ENCODE results near the gene ARHGEF4. TPM values are rescaled to one million over a fixed set of nuclear protein-coding genes. Genes with fewer than 3 reads are reported as not detected.

ARHGEF4 gene
- polyA plus RNA-seq, 3 donors = 0.05 TPM; not detected in 2

GRCh38 chr2:131063501-131064283 is 227.0 kb downstream of the ARHGEF4 start:
- Mint-ChIP-seq H3K4me3 (no peak overlapping the region), H3K27me3 (ENCODE audit: low read depth in 3 of 3) (no peaks in the 10 kb centered on the region), H3K27ac (peak overlapping the region in 1 of 7 donors; percentile 41), H3K4me1 (no peaks in the 10 kb centered on the region), H3K36me3 (peaks cover 57 to 90% of the 10 kb centered on the region in 2 donors), H3K9me3 (peaks cover 0 to 2% (median 0%) of the 10 kb centered on the region in 7 donors)
- Histone ChIP-seq H3K27ac (ENCODE audit: low read depth in 1 of 2, low read length in 2 of 2) (no peak overlapping the region), H3K9ac (ENCODE audit: insufficient read depth, low read length, poor library complexity, severe bottlenecking) (no peak overlapping the region), H3K27me3 (ENCODE audit: control insufficient read depth in 2 of 2, insufficient read depth in 2 of 2, low read length in 2 of 2) (no peaks in the 10 kb centered on the region), H3K79me2 (ENCODE audit: insufficient read depth, low read length) (peaks cover 96% of the 10 kb centered on the region), H3K4me2 (replicated peaks; ENCODE audit: extremely low read depth, low read length, poor library complexity, severe bottlenecking) (no peak overlapping the region), H3K4me3 (replicated peaks in 1 of 3; ENCODE audit: low read depth in 2 of 3, low read length in 3 of 3) (no peak overlapping the region), H3K4me1 (ENCODE audit: control insufficient read depth in 1 of 2, insufficient read depth in 2 of 2, low read length in 2 of 2) (no peaks in the 10 kb centered on the region), H2AFZ (ENCODE audit: insufficient read depth, low read depth, low read length, poor library complexity, severe bottlenecking) (no peak overlapping the region), H3K36me3 (replicated peaks in 1 of 2; ENCODE audit: control insufficient read depth in 1 of 2, insufficient read depth in 2 of 2, low read length in 2 of 2) (peaks cover 42 to 92% of the 10 kb centered on the region in 2 donors), H4K20me1 (ENCODE audit: insufficient read depth, low read length) (peaks cover 96% of the 10 kb centered on the region), H3K9me3 (replicated peaks in 1 of 2; ENCODE audit: control insufficient read depth in 1 of 2, insufficient read depth in 1 of 2, low read length in 2 of 2) (no peaks in the 10 kb centered on the region)
- DNase-seq = no peak
- 100% methylated on average over 4 of the region's 11 CpGs for WGBS (ENCODE audit: insufficient coverage)
- intact Hi-C loops (cut with micrococcal nuclease) = no loop called here
- TF ChIP-seq, protein P1, sequence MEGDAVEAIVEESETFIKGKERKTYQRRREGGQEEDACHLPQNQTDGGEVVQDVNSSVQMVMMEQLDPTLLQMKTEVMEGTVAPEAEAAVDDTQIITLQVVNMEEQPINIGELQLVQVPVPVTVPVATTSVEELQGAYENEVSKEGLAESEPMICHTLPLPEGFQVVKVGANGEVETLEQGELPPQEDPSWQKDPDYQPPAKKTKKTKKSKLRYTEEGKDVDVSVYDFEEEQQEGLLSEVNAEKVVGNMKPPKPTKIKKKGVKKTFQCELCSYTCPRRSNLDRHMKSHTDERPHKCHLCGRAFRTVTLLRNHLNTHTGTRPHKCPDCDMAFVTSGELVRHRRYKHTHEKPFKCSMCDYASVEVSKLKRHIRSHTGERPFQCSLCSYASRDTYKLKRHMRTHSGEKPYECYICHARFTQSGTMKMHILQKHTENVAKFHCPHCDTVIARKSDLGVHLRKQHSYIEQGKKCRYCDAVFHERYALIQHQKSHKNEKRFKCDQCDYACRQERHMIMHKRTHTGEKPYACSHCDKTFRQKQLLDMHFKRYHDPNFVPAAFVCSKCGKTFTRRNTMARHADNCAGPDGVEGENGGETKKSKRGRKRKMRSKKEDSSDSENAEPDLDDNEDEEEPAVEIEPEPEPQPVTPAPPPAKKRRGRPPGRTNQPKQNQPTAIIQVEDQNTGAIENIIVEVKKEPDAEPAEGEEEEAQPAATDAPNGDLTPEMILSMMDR (IDR thresholded peaks at IDR 0.05) = no peak

GRCh38 chr2:131064589-131065512 is 228.1 kb downstream of the ARHGEF4 start:
- Histone ChIP-seq H3K27ac (ENCODE audit: low read depth in 1 of 2, low read length in 2 of 2) (no peak overlapping the region), H3K27me3 (ENCODE audit: control insufficient read depth in 2 of 2, insufficient read depth in 2 of 2, low read length in 2 of 2) (no peaks in the 10 kb centered on the region), H3K4me1 (ENCODE audit: control insufficient read depth in 1 of 2, insufficient read depth in 2 of 2, low read length in 2 of 2) (no peaks in the 10 kb centered on the region), H3K36me3 (replicated peaks in 1 of 2; ENCODE audit: control insufficient read depth in 1 of 2, insufficient read depth in 2 of 2, low read length in 2 of 2) (peaks cover 43 to 92% of the 10 kb centered on the region in 2 donors), H3K4me3 (replicated peaks in 1 of 3; ENCODE audit: low read depth in 2 of 3, low read length in 3 of 3) (no peak overlapping the region), H2AFZ (ENCODE audit: insufficient read depth, low read depth, low read length, poor library complexity, severe bottlenecking) (no peak overlapping the region), H3K9me3 (replicated peaks in 1 of 2; ENCODE audit: control insufficient read depth in 1 of 2, insufficient read depth in 1 of 2, low read length in 2 of 2) (no peaks in the 10 kb centered on the region), H3K9ac (ENCODE audit: insufficient read depth, low read length, poor library complexity, severe bottlenecking) (no peak overlapping the region), H4K20me1 (ENCODE audit: insufficient read depth, low read length) (peaks cover 96% of the 10 kb centered on the region), H3K4me2 (replicated peaks; ENCODE audit: extremely low read depth, low read length, poor library complexity, severe bottlenecking) (no peak overlapping the region), H3K79me2 (ENCODE audit: insufficient read depth, low read length) (peaks cover 92% of the 10 kb centered on the region)
- WGBS (ENCODE audit: insufficient coverage) = no CpG with 5 or more reads among the region's 14 CpGs
- H3K27me3 Mint-ChIP-seq (ENCODE audit: low read depth in 3 of 3) = no peaks in the 10 kb centered on the region
- H3K36me3 Mint-ChIP-seq = peaks cover 57 to 90% of the 10 kb centered on the region in 2 donors
- no peaks in the 10 kb centered on the region for H3K4me1 Mint-ChIP-seq
- intact Hi-C loops (cut with micrococcal nuclease) = no loop called here
- no peak for DNase-seq
- H3K9me3 Mint-ChIP-seq = peaks cover 0 to 2% (median 0%) of the 10 kb centered on the region in 7 donors
- no peak overlapping the region for H3K4me3 Mint-ChIP-seq
- TF ChIP-seq, protein P1 (IDR thresholded peaks at IDR 0.05) = no peak
- H3K27ac Mint-ChIP-seq = peak overlapping the region in 3 of 7 donors; percentile 7 to 19 (median 18)

Data from CD14-positive monocyte (primary cell).